ENCODE results near the gene GOLGA6L10. TPM values are rescaled to one million over a fixed set of nuclear protein-coding genes. Genes with fewer than 3 reads are reported as not detected.

The GOLGA6L10 gene
- total RNA-seq, 1 experiment from 2014 or later, result 2.6 TPM

GRCh38 chr15:82298520-82298919, 50.8 kb downstream of the GOLGA6L10 start:
- Histone ChIP-seq H3K27ac (ENCODE audit: low read depth, low read length, poor library complexity, severe bottlenecking) (no peak overlapping the region), H3K27me3 (replicated peaks; ENCODE audit: insufficient read depth, low read depth, low read length, poor library complexity) (no peaks in the 10 kb centered on the region), H3K36me3 (ENCODE audit: insufficient read depth, low read length, poor library complexity, severe bottlenecking) (no peaks in the 10 kb centered on the region), H3K4me3 (ENCODE audit: low read depth, low read length, poor library complexity, severe bottlenecking) (no peak overlapping the region), H3K4me1 (ENCODE audit: insufficient read depth, low read length, poor library complexity, severe bottlenecking) (no peaks in the 10 kb centered on the region), H3K9me3 (ENCODE audit: low read depth, low read length, poor library complexity, severe bottlenecking) (no peaks in the 10 kb centered on the region)
- DNase-seq (ENCODE audit: low spot score), result no peak
- intact Hi-C loops (cut with micrococcal nuclease; ENCODE audit: unreplicated experiment), result no loop called here
- TF ChIP-seq EZH2 (IDR thresholded peaks at IDR 0.05; ENCODE audit: borderline replicate concordance, low read depth, low read length, poor library complexity, severe bottlenecking) (no peak), CTCF (conservative IDR thresholded peaks at IDR 0.05; ENCODE audit: low read depth, low read length) (no peak)
- no TSS peak for BruUV-seq (replicated peaks)
- ChIA-PET POLR2A (ENCODE audit: low non-redundant PET) (interaction anchor here (0.6 kb wide), 1 partner anchor 1353 kb away, joined by 10 read pairs; no protein-coding TSS in a partner anchor), CTCF (no interaction called here)

GRCh38 chr15:82298032-82298431, 51.2 kb downstream of the GOLGA6L10 start:
- Histone ChIP-seq H3K9me3 (ENCODE audit: low read depth, low read length, poor library complexity, severe bottlenecking) (no peaks in the 10 kb centered on the region), H3K27me3 (replicated peaks; ENCODE audit: insufficient read depth, low read depth, low read length, poor library complexity) (no peaks in the 10 kb centered on the region), H3K27ac (ENCODE audit: low read depth, low read length, poor library complexity, severe bottlenecking) (no peak overlapping the region), H3K4me3 (ENCODE audit: low read depth, low read length, poor library complexity, severe bottlenecking) (no peak overlapping the region), H3K4me1 (ENCODE audit: insufficient read depth, low read length, poor library complexity, severe bottlenecking) (no peaks in the 10 kb centered on the region), H3K36me3 (ENCODE audit: insufficient read depth, low read length, poor library complexity, severe bottlenecking) (no peaks in the 10 kb centered on the region)
- intact Hi-C loops (cut with micrococcal nuclease; ENCODE audit: unreplicated experiment), result no loop called here
- no peak for DNase-seq (ENCODE audit: low spot score)
- TF ChIP-seq CTCF (conservative IDR thresholded peaks at IDR 0.05; ENCODE audit: low read depth, low read length) (no peak), EZH2 (IDR thresholded peaks at IDR 0.05; ENCODE audit: borderline replicate concordance, low read depth, low read length, poor library complexity, severe bottlenecking) (no peak)
- ChIA-PET POLR2A (ENCODE audit: low non-redundant PET) (no interaction called here), CTCF (no interaction called here)
- no TSS peak for BruUV-seq (replicated peaks)

GRCh38 chr15:82297546-82297945, 51.7 kb downstream of the GOLGA6L10 start:
- Histone ChIP-seq H3K4me3 (ENCODE audit: low read depth, low read length, poor library complexity, severe bottlenecking) (no peak overlapping the region), H3K4me1 (ENCODE audit: insufficient read depth, low read length, poor library complexity, severe bottlenecking) (no peaks in the 10 kb centered on the region), H3K27me3 (replicated peaks; ENCODE audit: insufficient read depth, low read depth, low read length, poor library complexity) (no peaks in the 10 kb centered on the region), H3K9me3 (ENCODE audit: low read depth, low read length, poor library complexity, severe bottlenecking) (no peaks in the 10 kb centered on the region), H3K36me3 (ENCODE audit: insufficient read depth, low read length, poor library complexity, severe bottlenecking) (no peaks in the 10 kb centered on the region), H3K27ac (ENCODE audit: low read depth, low read length, poor library complexity, severe bottlenecking) (no peak overlapping the region)
- TF ChIP-seq EZH2 (IDR thresholded peaks at IDR 0.05; ENCODE audit: borderline replicate concordance, low read depth, low read length, poor library complexity, severe bottlenecking) (no peak), CTCF (conservative IDR thresholded peaks at IDR 0.05; ENCODE audit: low read depth, low read length) (no peak)
- DNase-seq (ENCODE audit: low spot score), result no peak
- no TSS peak for BruUV-seq (replicated peaks)
- ChIA-PET POLR2A (ENCODE audit: low non-redundant PET) (no interaction called here), CTCF (no interaction called here)
- intact Hi-C loops (cut with micrococcal nuclease; ENCODE audit: unreplicated experiment), result no loop called here

Data from A673 (cell line).